ENCODE measurements around the gene PCYT2. TPM values are rescaled to one million over a fixed set of nuclear protein-coding genes. Genes with fewer than 3 reads are reported as not detected.

PCYT2 gene
- total and polyA plus RNA-seq, 9 of the 15 experiments (the other 6 are each of a cell fraction or from before 2014, with no cell fraction given), result 0.92 to 134 (median 82.5) TPM

DNA sequence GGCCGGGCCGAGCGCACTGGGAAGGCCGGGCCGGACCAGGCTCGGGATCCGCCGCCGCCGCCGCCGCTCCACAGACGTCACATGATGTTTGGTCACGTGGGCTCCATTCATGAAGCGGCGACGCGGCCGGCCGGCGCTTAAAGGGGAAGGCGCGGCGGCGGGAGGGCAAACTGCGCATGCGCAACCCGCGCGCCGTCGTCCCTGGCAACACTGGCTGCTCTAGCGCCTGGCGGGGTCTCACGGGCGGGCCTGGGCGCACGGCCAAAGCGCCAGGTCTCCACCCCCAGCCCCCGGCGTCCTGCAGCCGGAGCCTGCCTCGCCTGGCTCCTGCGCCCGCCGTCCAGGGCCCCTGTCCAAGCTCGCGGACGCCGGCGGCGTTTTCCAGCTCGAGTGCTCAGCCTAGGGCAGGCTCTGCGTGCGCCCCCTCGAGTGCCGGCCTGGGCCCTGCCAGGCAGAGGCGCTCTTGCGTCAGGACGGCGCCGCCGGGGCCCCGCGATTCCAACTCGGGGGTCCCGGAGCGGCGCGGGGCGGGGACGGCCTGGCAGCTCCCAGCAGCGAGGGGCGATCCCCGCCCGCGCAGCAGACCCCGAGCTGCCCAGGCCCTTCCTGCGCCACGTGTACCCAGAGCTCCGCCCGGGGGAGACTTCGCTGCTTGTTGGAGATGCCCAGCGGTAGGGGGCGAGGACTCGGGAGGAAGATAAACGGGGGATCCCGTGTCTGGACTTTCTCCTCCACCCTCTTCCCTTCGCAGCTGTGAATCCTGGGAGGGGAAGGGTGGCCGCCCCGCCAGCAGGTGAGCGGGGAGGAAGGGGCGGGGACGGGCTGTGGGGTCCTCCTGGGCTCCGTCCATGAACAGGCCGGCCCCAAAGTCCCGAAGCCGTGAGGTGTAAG, 16.7 kb upstream of the PCYT2 start, which contains the start of gene MAFG (continued):
- TF ChIP-seq YY1 (IDR thresholded peaks at IDR 0.05; ENCODE audit: borderline replicate concordance in 1 of 3, control insufficient read depth in 1 of 3, extremely low read depth in 1 of 3, insufficient read depth in 3 of 3, insufficient read length in 1 of 3, insufficient replicate concordance in 2 of 3, low read depth in 1 of 3, low read length in 2 of 3) (peak in 1 of 3 experiments; percentile 63), ZNF274 (IDR thresholded peaks at IDR 0.05; ENCODE audit: borderline replicate concordance, low read depth, low read length) (no peak), SMAD4 (CRISPR knock-in tag; conservative IDR thresholded peaks at IDR 0.05) (peak; percentile 85), HCFC1 (IDR thresholded peaks at IDR 0.05; ENCODE audit: low read depth, low read length) (peak; percentile 57), FIP1L1 (IDR thresholded peaks at IDR 0.05; ENCODE audit: low read depth, low read length, poor library complexity, severe bottlenecking) (no peak), RBM34 (IDR thresholded peaks at IDR 0.05; ENCODE audit: borderline replicate concordance, insufficient read depth, low read length) (no peak; the same call in 1 of the 2 replicates), EP400 (IDR thresholded peaks at IDR 0.05) (peak; percentile 39; the same call in 1 of the 2 replicates), ZNF449 (CRISPR knock-in tag; IDR thresholded peaks at IDR 0.05) (no peak), ZNF561 (CRISPR knock-in tag; conservative IDR thresholded peaks at IDR 0.05) (no peak), GABPB1 (CRISPR knock-in tag; IDR thresholded peaks at IDR 0.05) (peak; percentile 51; the same call in 1 of the 2 replicates), ZNF57 (CRISPR knock-in tag; IDR thresholded peaks at IDR 0.05) (no peak)
- TF ChIP-seq, protein P1, sequence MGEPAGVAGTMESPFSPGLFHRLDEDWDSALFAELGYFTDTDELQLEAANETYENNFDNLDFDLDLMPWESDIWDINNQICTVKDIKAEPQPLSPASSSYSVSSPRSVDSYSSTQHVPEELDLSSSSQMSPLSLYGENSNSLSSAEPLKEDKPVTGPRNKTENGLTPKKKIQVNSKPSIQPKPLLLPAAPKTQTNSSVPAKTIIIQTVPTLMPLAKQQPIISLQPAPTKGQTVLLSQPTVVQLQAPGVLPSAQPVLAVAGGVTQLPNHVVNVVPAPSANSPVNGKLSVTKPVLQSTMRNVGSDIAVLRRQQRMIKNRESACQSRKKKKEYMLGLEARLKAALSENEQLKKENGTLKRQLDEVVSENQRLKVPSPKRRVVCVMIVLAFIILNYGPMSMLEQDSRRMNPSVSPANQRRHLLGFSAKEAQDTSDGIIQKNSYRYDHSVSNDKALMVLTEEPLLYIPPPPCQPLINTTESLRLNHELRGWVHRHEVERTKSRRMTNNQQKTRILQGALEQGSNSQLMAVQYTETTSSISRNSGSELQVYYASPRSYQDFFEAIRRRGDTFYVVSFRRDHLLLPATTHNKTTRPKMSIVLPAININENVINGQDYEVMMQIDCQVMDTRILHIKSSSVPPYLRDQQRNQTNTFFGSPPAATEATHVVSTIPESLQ (CRISPR knock-in tag; IDR thresholded peaks at IDR 0.05), result 0 out of 2 replicates have a peak, but pooled peaks have one; percentile 16
- TF ChIP-seq, protein P2, sequence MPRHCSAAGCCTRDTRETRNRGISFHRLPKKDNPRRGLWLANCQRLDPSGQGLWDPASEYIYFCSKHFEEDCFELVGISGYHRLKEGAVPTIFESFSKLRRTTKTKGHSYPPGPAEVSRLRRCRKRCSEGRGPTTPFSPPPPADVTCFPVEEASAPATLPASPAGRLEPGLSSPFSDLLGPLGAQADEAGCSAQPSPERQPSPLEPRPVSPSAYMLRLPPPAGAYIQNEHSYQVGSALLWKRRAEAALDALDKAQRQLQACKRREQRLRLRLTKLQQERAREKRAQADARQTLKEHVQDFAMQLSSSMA (CRISPR knock-in tag; IDR thresholded peaks at IDR 0.05), result no peak
